Activated naive CD4-positive, alpha-beta T cell treated with anti-CD3 and anti-CD28 coated beads, Interleukin-2, amount 50 U/mL, for 72 hours (primary cell): ENCODE results near the gene LHFPL5. TPM values are rescaled to one million over a fixed set of nuclear protein-coding genes. Genes with fewer than 3 reads are reported as not detected.

Experiments
- ATAC-seq, 2 donors: fragments of 150-1000 bp; cut with Tn5 transposase; 2 replicates each; pipeline ENCODE4 v1.10.0; 2021; ENCODE audit warnings: mild to moderate bottlenecking in 2 of 2, moderate library complexity in 2 of 2
- DNase-seq, 2 donors: peaks; one replicate each; pipeline ENCODE4 v3.0.0; 2021 to 2022; ENCODE audit warnings: low spot score in 2 of 2
- H3K27ac Mint-ChIP-seq, 2 donors: one replicate each; pipeline ENCODE4 v1.8.0; 2022; ENCODE audit warnings: mild to moderate bottlenecking in 2 of 2, mixed read lengths in 2 of 2
- H3K36me3 Mint-ChIP-seq, 2 donors: one replicate each; pipeline ENCODE4 v1.8.0; 2022; ENCODE audit warnings: mixed read lengths in 2 of 2
- H3K9me3 Mint-ChIP-seq, 2 donors: one replicate each; pipeline ENCODE4 v1.8.0; 2022; ENCODE audit warnings: mixed read lengths in 2 of 2
- total RNA-seq, 2 donors: library from RNA; stranded (reverse); gene quantifications; one replicate each; pipeline ENCODE4 v1.2.3, GENCODE V29; 2022

The LHFPL5 gene
- not detected for total RNA-seq

DNA sequence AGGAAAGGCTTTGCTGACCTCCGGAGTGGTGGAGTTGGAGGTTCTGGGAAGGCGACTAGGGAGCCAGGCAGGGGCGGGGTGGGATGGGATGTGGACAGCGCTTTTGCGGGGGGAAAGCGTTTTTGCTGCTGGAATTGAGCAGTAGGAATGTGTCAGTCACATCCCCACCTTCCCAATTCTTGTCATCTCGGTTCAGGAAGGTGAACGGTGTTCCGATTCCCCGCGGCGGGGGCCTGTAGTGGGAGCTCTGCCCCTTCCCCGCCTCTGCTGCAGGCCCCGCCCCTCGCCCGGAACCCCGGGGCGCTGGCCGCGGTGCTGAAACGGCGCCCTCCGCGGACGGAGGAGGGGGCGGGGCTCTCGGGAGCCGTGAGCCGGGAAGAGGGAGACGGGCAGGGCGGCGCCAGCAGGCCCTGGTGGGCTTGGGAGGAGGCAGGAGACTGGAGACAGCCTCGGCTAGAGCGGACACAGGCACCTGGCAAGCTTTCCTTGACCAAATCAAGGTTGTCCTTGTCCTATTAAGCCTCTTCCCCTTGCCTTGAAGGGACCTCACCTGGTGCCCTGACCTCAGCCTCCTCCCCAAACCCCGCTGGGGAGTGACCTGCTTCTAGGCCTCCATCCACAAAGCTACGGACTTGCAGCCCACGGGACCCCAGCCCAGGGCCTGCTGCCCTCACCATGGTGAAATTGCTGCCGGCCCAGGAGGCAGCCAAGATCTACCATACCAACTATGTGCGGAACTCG lies at the start of gene LHFPL5:
Gene LHFPL5, plus strand, starts transcription at position 357 of the 741 bp plus-strand sequence. Its CDS starts 319 bp downstream, at position 676.
- DNase-seq (peak in 1 of 2 donors; percentile 83), ATAC-seq (peak; percentile 39 to 94)
- Mint-ChIP-seq H3K36me3 (no peaks in the 10 kb centered on the region), H3K9me3 (no peaks in the 10 kb centered on the region), H3K27ac (no peak within 1 kb of the TSS)

DNA sequence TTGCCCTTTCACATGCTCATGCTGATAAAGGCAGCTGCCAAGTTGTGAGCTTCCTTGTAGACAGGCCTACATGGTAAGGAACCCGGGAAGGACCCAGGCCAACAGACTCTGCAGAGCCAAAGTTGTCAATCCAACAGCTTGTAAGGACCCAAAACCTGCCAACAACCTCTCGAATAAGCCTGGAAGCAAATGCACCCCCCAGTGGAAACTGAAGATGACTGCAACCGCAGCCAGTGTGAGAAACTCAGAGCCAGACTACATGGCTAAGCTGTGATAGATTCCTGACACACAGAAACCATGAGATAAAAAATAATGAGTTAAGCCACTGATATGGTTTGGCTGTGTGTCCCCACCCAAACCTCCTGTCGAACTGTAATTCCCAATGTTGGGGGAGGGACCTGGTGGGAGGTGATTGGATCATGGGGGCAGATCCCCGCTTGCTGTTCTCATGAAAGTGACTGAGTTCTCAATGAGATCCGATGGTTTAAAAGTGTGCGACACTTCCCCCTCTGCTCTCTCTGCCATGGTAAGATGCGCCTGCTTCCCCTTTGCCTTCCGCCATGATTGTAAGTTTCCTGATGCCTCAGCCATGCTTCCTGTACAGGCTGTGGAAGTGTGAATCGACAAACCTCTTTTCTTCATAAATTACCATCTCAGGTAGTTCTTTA lies 47.6 kb upstream of the LHFPL5 start:
- peak in 1 of 2 donors; percentile 38 for DNase-seq
- no peaks in the 10 kb centered on the region for H3K9me3 Mint-ChIP-seq
- peak in 1 of 2 donors; percentile 60 for ATAC-seq
- no peaks in the 10 kb centered on the region for H3K36me3 Mint-ChIP-seq
- H3K27ac Mint-ChIP-seq = peak overlapping the region; percentile 33 to 44

GRCh38 chr6:35759426-35759825 lies 45.7 kb upstream of the LHFPL5 start:
- peak in 1 of 2 donors; percentile 21 for DNase-seq
- H3K9me3 Mint-ChIP-seq = no peaks in the 10 kb centered on the region
- no peaks in the 10 kb centered on the region for H3K36me3 Mint-ChIP-seq
- peak overlapping the region in 1 of 2 donors; percentile 63 for H3K27ac Mint-ChIP-seq
- ATAC-seq = no peak

GRCh38 chr6:35765739-35766138 lies 39.4 kb upstream of the LHFPL5 start:
- DNase-seq = no peak
- no peaks in the 10 kb centered on the region for H3K9me3 Mint-ChIP-seq

DNA sequence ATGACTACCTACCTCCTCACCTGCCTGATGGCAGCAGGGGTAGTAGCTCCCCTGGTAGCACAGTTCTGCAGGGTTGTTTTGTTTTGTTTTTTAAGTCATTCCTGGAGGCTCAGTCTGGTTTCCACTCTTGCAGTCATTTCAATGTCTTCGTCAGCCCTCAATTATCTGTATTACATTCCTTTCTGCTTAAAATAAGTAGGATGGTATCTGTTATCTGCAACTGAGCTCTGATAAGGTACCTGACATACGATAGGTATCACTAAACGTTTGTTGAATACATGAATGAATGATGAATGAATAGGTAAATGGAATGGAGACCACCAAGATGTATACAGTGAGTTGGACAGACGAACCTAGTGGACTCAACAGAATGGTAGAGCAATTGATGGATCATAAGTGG lies 35.9 kb upstream of the LHFPL5 start:
- no peak for ATAC-seq
- no peak overlapping the region for H3K27ac Mint-ChIP-seq
- no peak for DNase-seq
- H3K9me3 Mint-ChIP-seq = no peaks in the 10 kb centered on the region
- H3K36me3 Mint-ChIP-seq = no peaks in the 10 kb centered on the region

More at GRCh38 chr6:35765739-35766138, 39.4 kb upstream of the LHFPL5 start:
- Mint-ChIP-seq H3K36me3 (no peaks in the 10 kb centered on the region), H3K27ac (no peak overlapping the region)
- no peak for ATAC-seq

DNA sequence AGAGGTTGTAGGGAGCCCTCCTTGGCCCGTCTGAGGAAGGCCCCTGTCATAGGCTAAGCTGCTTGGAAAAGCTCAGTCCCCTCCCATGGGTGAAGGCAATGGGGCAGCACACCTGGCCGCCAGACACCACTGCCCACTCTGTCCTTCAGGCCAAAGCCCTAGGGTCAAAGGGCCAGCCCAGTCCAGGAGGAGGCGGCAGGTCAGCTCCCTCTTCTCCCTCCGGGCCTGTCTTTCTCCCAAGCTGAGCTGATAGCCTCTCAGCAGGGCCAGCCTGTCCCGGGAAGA lies 33.9 kb upstream of the LHFPL5 start:
- Mint-ChIP-seq H3K36me3 (no peaks in the 10 kb centered on the region), H3K9me3 (no peaks in the 10 kb centered on the region), H3K27ac (no peak overlapping the region)
- ATAC-seq (no peak), DNase-seq (no peak)

GRCh38 chr6:35774116-35774794 lies 30.9 kb upstream of the LHFPL5 start:
- Mint-ChIP-seq H3K27ac (no peak overlapping the region), H3K9me3 (no peaks in the 10 kb centered on the region), H3K36me3 (no peaks in the 10 kb centered on the region)
- ATAC-seq (no peak), DNase-seq (peak in 1 of 2 donors; percentile 21)

DNA sequence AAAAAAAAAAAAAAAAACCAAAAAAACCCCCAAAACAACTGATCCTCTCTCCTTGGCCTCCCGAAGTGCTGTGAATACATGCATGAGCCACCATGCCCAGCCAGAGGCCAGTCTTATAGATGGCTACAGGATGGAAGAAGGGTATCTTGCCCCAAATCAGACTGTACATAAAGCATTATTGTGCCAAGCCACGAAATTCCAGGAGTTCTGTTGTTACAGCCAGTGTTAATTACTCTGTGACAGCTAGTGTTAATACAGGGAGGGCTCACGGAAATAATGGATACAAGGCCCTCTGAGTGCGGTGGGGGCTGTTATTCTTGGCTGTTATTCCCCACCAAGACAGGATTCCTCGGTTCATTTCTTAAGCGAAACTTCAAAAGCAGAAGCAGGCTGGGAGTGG lies 30.1 kb upstream of the LHFPL5 start:
- DNase-seq (no peak), ATAC-seq (no peak)
- no peak overlapping the region for H3K27ac Mint-ChIP-seq
- no peaks in the 10 kb centered on the region for H3K36me3 Mint-ChIP-seq
- H3K9me3 Mint-ChIP-seq = no peaks in the 10 kb centered on the region

- DNase-seq (peak in 1 of 2 donors; percentile 18), ATAC-seq (peak; percentile 33 to 50)
- no peak within 1 kb of the TSS for H3K27ac Mint-ChIP-seq
- no peaks in the 10 kb centered on the region for H3K36me3 Mint-ChIP-seq
- H3K9me3 Mint-ChIP-seq = no peaks in the 10 kb centered on the region
These were observed 28.6 kb upstream of the LHFPL5 start, which contains the start of gene CLPSL2 for GRCh38 chr6:35776364-35777215. TSS of gene CLPSL2 (plus strand) at chr6:35776598. CDS start at chr6:35776619, 21 bp downstream.

DNA sequence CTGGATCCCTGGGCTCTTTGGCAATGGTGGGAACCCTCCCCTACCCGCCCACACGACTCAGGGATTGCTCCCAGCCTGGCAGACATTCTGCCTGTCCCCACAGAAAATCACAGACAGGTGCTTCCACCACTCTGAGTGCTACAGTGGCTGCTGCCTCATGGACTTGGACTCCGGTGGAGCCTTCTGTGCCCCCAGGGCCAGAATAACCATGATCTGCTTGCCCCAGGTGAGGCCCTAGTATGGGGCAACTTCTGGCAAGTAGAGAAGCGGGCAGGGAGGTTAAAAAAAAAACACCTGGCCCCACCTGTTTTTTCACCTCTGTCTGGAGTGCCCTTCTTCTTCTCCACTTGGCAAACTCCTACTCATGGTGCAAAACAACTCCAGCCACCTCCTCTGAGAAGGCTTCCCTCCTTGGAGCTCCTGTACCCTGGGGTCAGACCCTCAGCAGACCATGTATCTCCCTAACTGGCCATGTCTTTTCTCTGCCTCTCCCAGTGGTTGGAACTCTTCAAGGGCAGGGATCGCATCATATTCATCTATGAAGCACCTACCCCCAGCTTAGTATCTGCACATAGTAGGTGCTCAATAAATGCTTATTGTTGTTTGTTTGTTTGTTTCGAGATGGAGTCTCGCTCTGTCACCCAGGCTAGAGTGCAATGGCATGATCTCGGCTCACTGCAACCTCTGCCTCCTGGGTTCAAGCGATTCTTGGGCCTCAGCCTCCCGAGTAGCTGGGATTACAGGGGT lies 27.6 kb upstream of the LHFPL5 start:
- Mint-ChIP-seq H3K9me3 (no peaks in the 10 kb centered on the region), H3K27ac (peak overlapping the region in 1 of 2 donors; percentile 31), H3K36me3 (no peaks in the 10 kb centered on the region)
- DNase-seq (no peak), ATAC-seq (no peak)

- no peak for DNase-seq
- no peak overlapping the region for H3K27ac Mint-ChIP-seq
- no peaks in the 10 kb centered on the region for H3K9me3 Mint-ChIP-seq
- H3K36me3 Mint-ChIP-seq = no peaks in the 10 kb centered on the region
- ATAC-seq = no peak
These were observed 26.7 kb upstream of the LHFPL5 start for GRCh38 chr6:35778437-35778836.

- no peaks in the 10 kb centered on the region for H3K36me3 Mint-ChIP-seq
- H3K9me3 Mint-ChIP-seq = no peaks in the 10 kb centered on the region
- DNase-seq (no peak), ATAC-seq (no peak)
- H3K27ac Mint-ChIP-seq = no peak within 1 kb of the TSS
These were observed 24.4 kb upstream of the LHFPL5 start, which contains the start of gene CLPSL1 for GRCh38 chr6:35780719-35781118. TSS of gene CLPSL1 (plus strand) at chr6:35781019. CDS start at chr6:35781111, 92 bp downstream.

DNA sequence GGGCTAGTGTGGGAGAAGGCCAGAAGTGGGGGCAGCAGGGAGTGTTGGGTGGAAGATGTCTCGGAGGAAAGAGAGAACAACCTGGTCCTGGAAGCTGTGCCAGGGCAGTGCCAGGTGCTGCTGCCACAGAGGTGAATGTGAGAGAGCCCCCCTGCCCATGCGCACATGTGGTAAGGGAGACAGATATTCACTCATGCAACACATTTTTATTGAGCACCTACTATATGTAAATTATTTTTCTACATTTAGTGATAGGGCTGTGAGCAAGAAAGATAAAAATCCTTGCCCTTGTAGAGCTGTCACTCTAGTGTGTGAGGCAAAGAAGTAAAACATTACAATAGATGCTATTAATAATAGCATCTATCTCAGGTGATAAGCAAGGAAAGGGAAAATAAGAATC lies 23.9 kb upstream of the LHFPL5 start:
- Mint-ChIP-seq H3K36me3 (no peaks in the 10 kb centered on the region), H3K9me3 (no peaks in the 10 kb centered on the region), H3K27ac (no peak overlapping the region)
- no peak for ATAC-seq
- no peak for DNase-seq

DNA sequence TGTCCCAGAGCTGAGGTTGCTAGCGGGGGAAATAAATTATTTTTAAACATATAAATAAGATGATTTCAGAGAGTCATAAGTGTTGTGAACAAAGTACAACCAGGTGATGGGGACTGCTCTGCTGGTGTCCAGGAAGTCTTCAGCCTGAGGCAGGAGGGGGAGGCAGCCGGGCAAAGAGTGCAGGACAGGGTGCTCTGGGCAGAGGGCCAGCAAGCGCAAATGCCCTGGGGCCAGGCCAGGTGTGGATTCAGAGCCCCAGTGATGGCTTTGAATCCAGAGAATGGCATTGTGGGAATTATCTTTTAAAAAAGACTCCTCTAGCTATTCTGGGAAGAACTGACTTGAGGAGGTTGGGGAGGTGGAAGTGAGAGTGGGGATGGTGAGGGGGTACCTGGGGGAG lies 22.7 kb upstream of the LHFPL5 start:
- DNase-seq (peak in 1 of 2 donors; percentile 16), ATAC-seq (no peak)
- no peaks in the 10 kb centered on the region for H3K9me3 Mint-ChIP-seq
- no peaks in the 10 kb centered on the region for H3K36me3 Mint-ChIP-seq
- H3K27ac Mint-ChIP-seq = no peak overlapping the region

DNA sequence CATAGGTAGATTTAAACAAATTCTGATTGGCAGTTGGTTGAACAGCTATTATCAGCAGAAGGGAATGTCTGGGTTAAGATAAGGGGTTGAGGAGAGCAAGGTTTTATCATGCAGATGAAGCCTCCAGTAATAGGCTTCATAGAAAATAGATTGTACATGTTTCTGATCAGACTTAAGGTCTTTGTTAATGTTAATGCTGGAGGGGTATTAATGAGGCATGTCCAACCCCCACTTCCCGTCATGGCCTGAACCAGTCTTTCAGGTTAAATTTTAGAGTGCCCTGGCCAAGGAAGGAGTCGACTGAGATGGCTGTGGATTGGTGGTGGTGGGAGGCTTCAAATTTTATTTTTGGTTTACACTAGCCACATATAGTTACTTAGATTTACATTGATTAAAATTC lies 21.0 kb upstream of the LHFPL5 start:
- no peak for ATAC-seq
- DNase-seq = no peak
- Mint-ChIP-seq H3K36me3 (no peaks in the 10 kb centered on the region), H3K27ac (no peak overlapping the region), H3K9me3 (no peaks in the 10 kb centered on the region)

DNA sequence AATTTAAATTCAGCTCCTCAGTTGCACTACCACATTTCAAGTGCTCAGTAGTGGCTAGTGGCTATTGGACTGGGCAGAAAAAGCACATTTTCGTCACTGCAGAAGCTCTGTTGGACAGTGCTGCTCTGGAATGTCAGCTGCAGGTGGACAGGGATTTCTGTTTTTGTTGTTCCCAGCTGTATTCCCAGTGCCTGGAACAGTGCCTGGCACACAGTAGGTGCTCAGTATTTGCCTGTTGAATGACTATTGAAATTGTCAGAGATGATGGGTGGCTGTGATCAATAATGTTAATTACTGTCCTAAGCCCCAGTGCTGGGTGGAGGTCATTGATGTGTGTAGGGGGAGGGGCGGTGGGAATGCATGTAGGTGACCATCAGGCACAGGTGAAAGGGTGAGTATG lies 18.9 kb upstream of the LHFPL5 start:
- no peaks in the 10 kb centered on the region for H3K36me3 Mint-ChIP-seq
- no peak overlapping the region for H3K27ac Mint-ChIP-seq
- ATAC-seq (no peak), DNase-seq (no peak)
- H3K9me3 Mint-ChIP-seq = no peaks in the 10 kb centered on the region
